Non-pigmented ciliary epithelial cell (primary cell): ENCODE results near the gene C9orf152.
"Not testable (repeated sequence)": the region's sequence is repeated elsewhere in the genome, so short reads cannot be mapped to it uniquely, and the experiment has no call there.

Experiments
- DNase-seq: peaks from one replicate; pipeline ENCODE4 v3.0.0-alpha.2; 2010; ENCODE audit warnings: low read depth

The C9orf152 gene

GRCh38 chr9:110208031-110208430 is at the start of gene C9orf152:
TSS of gene C9orf152 (minus strand) at chr9:110208159. CDS start at chr9:110207579, 580 bp downstream.
- no peak for DNase-seq

- DNase-seq = no peak
Measured at GRCh38 chr9:110257097-110257841, 49.3 kb upstream of the C9orf152 start.

GRCh38 chr9:110256380-110257096 is 48.6 kb upstream of the C9orf152 start, which contains the start of gene TXN:
TSS of gene TXN (minus strand) at chr9:110256507. CDS start at chr9:110256435, 72 bp downstream.
- DNase-seq = peak; percentile 49

GRCh38 chr9:110255463-110256379 is 47.8 kb upstream of the C9orf152 start:
- DNase-seq = no peak

GRCh38 chr9:110255034-110255462 is 47.1 kb upstream of the C9orf152 start:
- no peak for DNase-seq

GRCh38 chr9:110254500-110254899 is 46.5 kb upstream of the C9orf152 start:
- DNase-seq = no peak

- DNase-seq = no peak
Measured at GRCh38 chr9:110252509-110253139, 44.7 kb upstream of the C9orf152 start.

GRCh38 chr9:110251770-110252169 is 43.8 kb upstream of the C9orf152 start:
- not testable (repeated sequence) for DNase-seq

- no peak for DNase-seq
Measured at GRCh38 chr9:110251212-110251611, 43.3 kb upstream of the C9orf152 start.

- DNase-seq = no peak
Measured at GRCh38 chr9:110249603-110250002, 41.6 kb upstream of the C9orf152 start.

GRCh38 chr9:110248361-110248760 is 40.4 kb upstream of the C9orf152 start:
- no peak for DNase-seq

GRCh38 chr9:110246214-110246613 is 38.3 kb upstream of the C9orf152 start:
- DNase-seq = no peak

GRCh38 chr9:110244616-110245015 is 36.7 kb upstream of the C9orf152 start:
- DNase-seq = no peak

GRCh38 chr9:110241858-110242321 is 33.9 kb upstream of the C9orf152 start:
- no peak for DNase-seq

GRCh38 chr9:110241260-110241857 is 33.4 kb upstream of the C9orf152 start:
- DNase-seq = no peak

- DNase-seq = no peak
Measured at GRCh38 chr9:110240198-110240597, 32.2 kb upstream of the C9orf152 start.

- DNase-seq = no peak
Measured at GRCh38 chr9:110228321-110228720, 20.4 kb upstream of the C9orf152 start.

GRCh38 chr9:110224583-110224982 is 16.6 kb upstream of the C9orf152 start:
- DNase-seq = no peak

- DNase-seq = no peak
Measured at GRCh38 chr9:110220809-110221208, 12.8 kb upstream of the C9orf152 start.

GRCh38 chr9:110217656-110218099 is 9.7 kb upstream of the C9orf152 start:
- DNase-seq = no peak
